LNCaP clone FGC (cell line): Measurements from ENCODE around the gene PCF11.
A peak's percentile ranks its signal among the peaks of the same experiment; 100 is the strongest.

ENCODE experiments used
- DNase-seq: peaks from one replicate; pipeline ENCODE4 v3.0.0-alpha.2; 2011; ENCODE audit warnings: low read depth
- H3K4me3 ChIP-seq: 2 replicates; pipeline ENCODE4 v1.5.1; 2011; ENCODE audit warnings: mild to moderate bottlenecking, low read depth, low read length, control low read depth
- CTCF ChIP-seq: IDR thresholded peaks from 2 replicates; pipeline ENCODE4 v1.5.1; 2012; ENCODE audit warnings: mild to moderate bottlenecking; ENCODE audit not compliant: control insufficient read depth, insufficient read depth; ENCODE audit errors: extremely low read depth

Gene PCF11

GRCh38 chr11:83174008-83174407 is 17.1 kb downstream of the PCF11 start:
- TF ChIP-seq CTCF = no peak
- H3K4me3 ChIP-seq = no peak overlapping the region
- no peak for DNase-seq

GRCh38 chr11:83175815-83176214 is 18.9 kb downstream of the PCF11 start:
- no peak for TF ChIP-seq CTCF
- no peak for DNase-seq
- H3K4me3 ChIP-seq = no peak overlapping the region

- H3K4me3 ChIP-seq = no peak overlapping the region
These were observed 24.9 kb downstream of the PCF11 start for GRCh38 chr11:83181815-83182214.

GRCh38 chr11:83185767-83186166 is 28.8 kb downstream of the PCF11 start:
- no peak overlapping the region for H3K4me3 ChIP-seq
- DNase-seq = no peak
- no peak for TF ChIP-seq CTCF

More at GRCh38 chr11:83181815-83182214, 24.9 kb downstream of the PCF11 start:
- DNase-seq = peak; percentile 54
- no peak for TF ChIP-seq CTCF

GRCh38 chr11:83187465-83187864 is 30.5 kb downstream of the PCF11 start:
- no peak for TF ChIP-seq CTCF
- DNase-seq = no peak
- no peak overlapping the region for H3K4me3 ChIP-seq

- no peak for TF ChIP-seq CTCF
- DNase-seq = no peak
- H3K4me3 ChIP-seq = no peak overlapping the region
These were observed 34.6 kb downstream of the PCF11 start for GRCh38 chr11:83191491-83191890.

GRCh38 chr11:83191986-83192385 is 35.1 kb downstream of the PCF11 start:
- no peak for TF ChIP-seq CTCF
- no peak for DNase-seq
- H3K4me3 ChIP-seq = peak overlapping the region; percentile 86
